Activated gamma-delta T cell (primary cell): ENCODE data around the gene ITGA8.

ENCODE experiments used
- DNase-seq: peaks from one replicate; lab custom pipeline; 2025; lab: John Stamatoyannopoulos, UW

The ITGA8 gene

DNA sequence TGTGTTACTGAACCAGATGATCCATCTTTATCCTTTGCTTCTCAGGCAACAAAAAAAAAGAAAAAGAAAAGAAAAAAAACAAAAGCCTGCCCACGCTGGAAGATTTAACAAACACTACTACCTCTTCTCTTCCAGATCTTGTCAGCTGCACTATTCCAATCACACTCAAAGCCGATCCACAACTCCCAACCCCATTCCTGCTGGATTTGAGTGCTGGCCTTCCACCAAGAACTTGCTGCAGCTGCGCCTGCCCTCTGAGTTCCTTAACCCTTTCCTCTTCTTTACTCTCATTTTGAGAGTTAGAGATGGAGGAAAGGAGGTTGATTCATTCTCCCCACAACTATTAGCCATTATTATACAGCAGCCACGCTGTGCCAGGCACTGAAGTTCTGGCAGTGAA is 16.0 kb upstream of the ITGA8 start:
- no peak for DNase-seq

DNA sequence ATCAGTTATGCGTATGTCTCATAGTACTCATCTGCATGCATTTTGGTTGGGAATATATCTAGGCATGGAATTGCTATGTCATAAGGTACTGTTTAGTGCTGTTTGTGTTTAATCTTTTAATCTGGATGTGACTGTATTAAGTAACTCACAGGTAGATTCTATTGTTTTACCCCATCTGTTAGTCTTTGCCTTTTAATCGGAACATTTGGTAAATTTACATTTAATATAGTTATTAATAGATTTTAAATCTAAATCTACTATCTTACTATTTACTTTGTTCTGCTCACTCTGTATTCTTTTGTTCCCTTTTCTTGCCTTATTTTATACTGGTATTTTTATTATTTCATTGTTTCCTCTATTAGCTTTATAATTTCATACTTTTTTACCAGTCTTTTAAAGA is 10.6 kb upstream of the ITGA8 start:
- no peak for DNase-seq

- DNase-seq, result no peak
Measured at GRCh38 chr10:15729890-15730289, 10.2 kb upstream of the ITGA8 start.

- DNase-seq, result no peak
Measured at GRCh38 chr10:15726042-15726441, 6.3 kb upstream of the ITGA8 start.

DNA sequence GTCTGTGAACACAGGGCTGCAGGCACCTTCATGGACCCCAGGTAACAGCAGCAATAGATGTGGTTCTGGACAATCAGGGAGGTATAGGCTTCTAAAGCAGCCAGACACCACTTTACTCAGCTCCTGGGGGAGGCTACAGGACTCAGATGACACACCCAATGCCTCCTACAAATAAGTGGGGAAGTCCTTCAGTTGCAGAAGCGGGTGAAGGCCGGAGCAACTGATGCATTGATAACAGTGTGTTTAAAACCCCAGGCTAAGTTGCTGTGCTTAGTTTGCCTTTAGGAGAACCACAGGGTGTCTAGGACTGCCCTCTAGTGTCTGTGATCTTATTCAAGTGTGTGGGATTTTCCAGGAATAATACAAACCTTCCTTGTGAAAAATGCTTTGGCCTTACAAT is 5.9 kb upstream of the ITGA8 start:
- no peak for DNase-seq

DNA sequence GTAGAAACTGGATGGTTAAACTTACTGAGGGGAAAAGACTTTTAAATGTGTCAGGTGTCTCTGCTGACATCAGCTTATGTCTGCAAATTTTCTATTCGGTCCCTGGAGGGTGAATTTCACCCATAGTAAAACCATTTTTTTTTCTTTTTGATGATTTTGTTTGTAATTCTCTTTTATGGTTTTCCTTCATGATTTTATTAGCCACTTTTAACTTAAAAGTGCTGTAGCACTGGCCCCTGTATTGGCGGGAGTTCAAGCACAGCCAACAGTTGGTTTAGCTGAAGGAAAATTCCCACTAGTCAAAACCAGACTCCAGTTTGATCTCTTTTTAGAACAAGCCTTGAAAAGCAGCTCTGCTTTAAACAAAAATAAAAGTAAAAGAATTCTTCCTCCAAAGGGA is 5.0 kb upstream of the ITGA8 start:
- DNase-seq, result no peak

GRCh38 chr10:15723803-15724202 is 4.1 kb upstream of the ITGA8 start:
- no peak for DNase-seq

- no peak for DNase-seq
Measured at GRCh38 chr10:15720635-15721287, 1.0 kb upstream of the ITGA8 start.

DNA sequence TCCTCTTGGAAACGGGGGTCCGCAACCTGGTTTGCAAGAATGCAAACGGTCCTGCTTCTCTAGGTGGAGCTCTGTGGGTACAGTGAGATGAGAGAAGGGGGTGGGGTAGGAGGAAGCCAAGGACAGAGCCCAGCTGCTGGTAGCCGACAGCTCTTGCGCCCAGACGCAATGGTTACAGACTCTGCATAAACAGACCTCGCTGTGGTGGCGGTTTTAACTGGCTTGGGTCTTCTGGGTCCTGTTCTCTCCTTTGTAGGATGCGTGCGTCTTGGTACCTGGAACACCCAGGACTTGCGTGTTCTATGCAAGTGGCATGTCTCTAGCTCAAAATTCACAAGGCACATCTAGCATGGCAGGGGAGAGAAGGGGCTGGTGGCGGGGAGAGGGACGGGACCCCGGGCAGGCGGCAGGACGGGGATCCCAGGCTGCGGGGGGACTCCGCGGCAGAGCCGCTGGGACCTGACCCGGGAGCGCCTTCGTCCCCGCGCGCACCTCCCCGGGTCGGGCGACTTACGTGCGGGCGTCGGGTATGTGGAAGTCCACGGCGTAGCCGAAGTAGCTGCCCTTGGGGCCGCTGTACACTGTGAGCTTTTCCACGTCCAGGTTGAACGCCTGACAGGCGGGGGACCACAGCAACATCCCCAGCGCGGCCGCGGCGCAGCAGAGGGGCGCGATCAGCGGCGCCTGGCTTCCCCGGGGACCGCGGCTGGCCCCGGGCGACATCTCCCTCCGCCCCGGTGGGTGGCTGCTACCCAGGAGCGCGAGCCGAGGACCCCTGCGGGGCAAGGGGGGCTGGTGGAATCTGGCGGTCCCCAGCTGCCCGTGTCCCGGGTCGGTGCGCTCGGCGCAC is 448 bp downstream of the ITGA8 start:
- no peak for DNase-seq

- no peak for DNase-seq
Measured at GRCh38 chr10:15718694-15719048, 1.1 kb downstream of the ITGA8 start.

DNA sequence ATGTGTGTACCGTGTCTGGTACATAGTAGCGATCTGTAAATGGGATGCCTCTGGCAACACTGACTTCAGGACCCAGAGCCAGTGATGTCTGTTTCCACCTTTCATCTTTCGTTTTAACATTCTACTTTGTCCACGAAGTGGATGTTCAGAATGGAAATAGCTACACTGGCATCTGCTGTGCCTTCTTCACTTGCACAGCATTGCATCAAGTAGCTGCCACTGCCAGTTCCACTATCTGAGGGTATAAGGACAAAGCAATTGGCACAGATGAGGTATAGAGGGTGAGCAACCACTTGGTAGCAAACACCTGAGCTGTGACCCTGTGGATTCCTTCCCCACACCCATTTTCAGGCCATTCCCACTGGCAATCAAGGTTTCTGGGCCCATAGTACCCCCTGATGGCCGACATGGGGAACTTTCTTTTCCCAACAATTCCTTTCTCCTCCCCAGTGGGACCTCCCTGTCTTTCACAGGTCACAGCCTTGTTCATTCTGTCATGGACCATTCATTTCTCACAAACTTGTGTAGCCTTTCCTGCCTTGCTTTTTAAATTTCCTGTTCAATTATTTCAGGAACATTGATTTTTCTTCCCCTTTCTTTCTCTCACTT is 4.0 kb downstream of the ITGA8 start:
- no peak for DNase-seq

GRCh38 chr10:15714847-15715246 is 4.9 kb downstream of the ITGA8 start:
- no peak for DNase-seq

DNA sequence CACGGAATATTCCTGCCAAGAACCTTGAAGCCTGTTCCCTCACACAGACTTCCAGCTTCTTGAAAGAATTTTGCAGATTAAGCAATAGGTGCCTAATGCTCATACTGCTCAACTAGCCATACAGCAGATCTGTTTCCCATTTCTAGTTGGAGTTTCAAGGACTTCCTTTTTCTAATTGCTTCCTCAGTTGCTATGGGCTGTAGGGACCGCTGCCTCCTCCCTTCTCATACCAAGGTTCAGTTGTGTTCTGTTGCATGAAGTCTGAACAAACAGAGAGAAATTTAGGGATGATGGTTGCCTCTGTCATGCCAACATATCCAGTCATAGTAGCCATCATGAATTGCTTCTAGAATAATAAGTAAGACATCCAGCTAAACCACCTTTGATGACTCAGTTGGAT is 6.8 kb downstream of the ITGA8 start:
- no peak for DNase-seq

GRCh38 chr10:15710455-15710854 is 9.3 kb downstream of the ITGA8 start:
- no peak for DNase-seq

DNA sequence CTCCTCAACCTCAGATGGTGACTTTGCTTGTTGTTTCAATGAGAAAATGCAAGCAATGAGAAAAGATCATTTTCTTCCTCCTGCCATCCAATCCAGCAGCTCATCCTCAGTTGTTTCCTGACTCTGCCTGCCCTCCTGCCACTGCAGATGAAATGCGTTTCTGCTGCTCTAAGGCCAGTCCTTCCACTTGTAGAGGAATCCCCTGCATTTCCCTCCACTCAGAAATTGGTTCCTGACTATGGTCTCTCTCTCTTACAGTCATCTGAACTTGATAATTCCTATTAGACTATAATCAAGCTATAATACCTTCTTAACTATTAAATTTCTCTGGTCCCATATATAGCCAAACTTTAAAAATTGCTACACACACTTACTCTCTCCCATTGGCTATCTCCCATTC is 14.4 kb downstream of the ITGA8 start:
- no peak for DNase-seq

DNA sequence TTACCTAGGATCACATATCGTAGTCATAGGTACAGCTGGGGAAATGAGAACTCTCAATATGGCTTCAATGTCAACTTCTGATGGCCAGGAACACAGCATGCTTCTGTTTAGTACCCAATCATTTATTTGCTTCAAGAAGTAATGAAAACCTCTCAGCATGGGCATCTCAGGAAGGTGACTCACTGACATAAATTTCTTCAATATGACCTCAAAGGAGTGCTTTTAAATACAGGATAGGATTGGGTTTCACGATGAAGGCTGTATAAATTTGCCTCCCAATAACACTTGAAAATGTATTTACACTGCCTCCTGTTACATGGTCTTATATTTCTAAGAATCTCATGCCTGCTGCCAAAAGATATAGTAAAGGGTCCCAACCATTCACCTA is 15.1 kb downstream of the ITGA8 start:
- DNase-seq, result no peak

DNA sequence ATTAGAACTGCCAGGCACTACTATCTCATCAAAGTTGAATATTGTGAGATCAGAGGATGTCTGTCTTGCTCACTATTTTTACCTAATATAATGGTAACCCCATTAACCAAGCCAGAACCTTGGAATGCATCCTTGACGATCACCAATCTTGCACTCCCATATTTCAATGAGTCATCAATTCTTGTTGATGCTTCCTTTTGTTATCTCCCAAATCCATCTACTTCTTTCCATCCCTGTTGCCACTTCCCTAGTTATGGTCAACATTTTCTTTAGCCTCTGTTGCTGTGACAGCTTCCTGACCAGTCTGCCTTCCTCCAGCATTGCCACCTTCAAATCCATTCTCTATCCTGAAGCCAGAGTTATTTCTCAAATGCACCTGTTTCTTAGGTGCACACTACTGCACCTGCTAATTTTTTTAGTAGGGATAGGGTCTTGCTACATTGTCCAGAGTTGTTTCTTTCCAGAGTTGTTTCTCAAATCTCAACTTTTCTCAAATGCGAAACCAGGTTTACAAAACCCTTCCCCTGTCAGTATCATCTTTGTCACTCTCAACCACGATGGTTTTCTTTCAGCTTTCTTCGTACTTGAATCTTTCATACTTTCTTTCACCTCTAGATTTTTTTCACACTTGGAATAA is 15.7 kb downstream of the ITGA8 start:
- no peak for DNase-seq

GRCh38 chr10:15703151-15703880 is 16.4 kb downstream of the ITGA8 start:
- DNase-seq, result no peak

GRCh38 chr10:15700078-15700674 is 19.5 kb downstream of the ITGA8 start:
- no peak for DNase-seq

GRCh38 chr10:15695852-15696251 is 23.9 kb downstream of the ITGA8 start:
- DNase-seq, result no peak

DNA sequence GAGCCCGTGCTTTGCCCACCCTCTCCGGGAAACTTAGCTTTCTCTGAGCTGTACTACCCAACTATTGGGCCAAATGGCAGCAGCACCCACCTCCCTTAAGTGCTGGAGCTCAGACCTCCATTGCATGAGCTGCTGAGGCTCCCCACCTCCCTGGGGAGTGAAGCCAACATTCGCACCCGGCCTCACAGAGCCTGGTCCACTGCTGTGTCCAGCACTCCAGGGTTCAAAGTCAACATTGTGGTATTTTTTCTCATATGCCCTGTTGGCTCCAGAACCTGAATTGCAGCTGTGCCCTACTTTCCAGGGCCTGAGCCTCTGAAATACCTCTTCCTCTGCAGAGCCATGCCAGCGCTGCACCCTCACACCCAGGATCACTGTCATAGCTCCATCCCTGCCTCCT is 29.7 kb downstream of the ITGA8 start:
- no peak for DNase-seq

DNA sequence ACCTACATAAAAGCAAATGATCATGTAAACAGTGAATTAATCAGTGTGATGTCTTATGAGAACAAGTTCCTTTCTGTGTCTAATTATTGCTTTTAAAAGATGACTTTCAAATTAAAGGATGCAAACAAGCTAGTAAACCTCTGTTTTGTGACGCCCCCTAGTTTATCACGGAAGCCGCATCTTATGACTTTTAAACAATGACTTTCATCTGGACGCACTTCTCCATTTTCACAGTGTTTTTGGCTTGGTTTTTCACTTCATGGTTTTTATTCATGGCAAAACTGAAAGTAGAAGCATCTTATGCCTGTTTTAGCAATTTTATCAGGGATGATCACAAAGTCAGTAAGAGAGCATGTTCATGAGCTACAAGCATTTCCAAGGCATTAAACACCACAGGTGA is 35.0 kb downstream of the ITGA8 start:
- no peak for DNase-seq
